Heart right ventricle (tissue), 16 donors: Measurements from ENCODE around the gene MSH2. TPM values are rescaled to one million over a fixed set of nuclear protein-coding genes. Genes with fewer than 3 reads are reported as not detected.

ENCODE experiments used
- ATAC-seq, 8 donors: fragments of 200-7000 bp; cut with Tn5 transposase; one replicate each; pipeline ENCODE4 v1.9.1; 2020; ENCODE audit warnings: mild to moderate bottlenecking in 8 of 8, moderate library complexity in 8 of 8, moderate number of reproducible peaks in 1 of 8
- DNase-seq, 2 donors: peaks; one replicate each; pipeline ENCODE4 v3.0.0-alpha.2; 2020
- H3K27ac ChIP-seq, 10 donors: fragments of 200-600 bp; sonication (generic) in 2 of 10; one replicate each; pipeline versions ENCODE4 v1.5.0 to v1.8.0; 2020 to 2022; ENCODE audit warnings: mild to moderate bottlenecking in 3 of 10
- H3K27me3 ChIP-seq, 7 donors: fragments of 200-600 bp; one replicate each; pipeline ENCODE4 v1.8.0; 2021 to 2022; ENCODE audit warnings: mild to moderate bottlenecking in 2 of 7
- H3K36me3 ChIP-seq, 9 donors: fragments of 200-600 bp; sonication (generic) in 1 of 9; one replicate each; pipeline versions ENCODE4 v1.5.0 to v1.8.0; 2020 to 2022; ENCODE audit warnings: mild to moderate bottlenecking in 2 of 9
- H3K4me1 ChIP-seq, 9 donors: fragments of 200-600 bp; sonication (generic) in 1 of 9; one replicate each; pipeline versions ENCODE4 v1.5.0 to v1.8.0; 2020 to 2022; ENCODE audit warnings: mild to moderate bottlenecking in 4 of 9
- H3K4me3 ChIP-seq, 10 donors: fragments of 200-600 bp; sonication (generic) in 2 of 10; one replicate each; pipeline versions ENCODE4 v1.5.0 to v1.8.0; 2020 to 2022; ENCODE audit warnings: mild to moderate bottlenecking in 7 of 10, moderate library complexity in 2 of 10
- H3K9me3 ChIP-seq, 11 donors: fragments of 200-600 bp in 10 of 11; sonication (generic) in 2 of 11; one replicate each; pipeline versions ENCODE4 v1.5.0 to v1.8.0; 2013 to 2022; ENCODE audit warnings: mild to moderate bottlenecking in 2 of 11, control low read depth in 1 of 11, moderate library complexity in 1 of 11
- WGBS, 2 donors: extraction: QIAGEN DNeasy Blood & Tissue Kit; methylation state at CpG; one replicate each; pipeline ENCODE4 v1.1.7; 2013; ENCODE audit warnings: inconsistent platforms in 1 of 2; 5-methylcytosine and 5-hydroxymethylcytosine counted together
- intact Hi-C, 10 donors: fragments of 100-400 bp; cut with DNase I; formaldehyde crosslinking; loops; one replicate each; pipeline versions ENCODE4 v1.11.1 to v1.14.2; 2022
- polyA plus RNA-seq, 2 donors: library from polyadenylated mRNA; stranded (reverse); fragments of 200-250 nt; gene quantifications; one replicate each; pipeline ENCODE4 v1.2.3, GENCODE V29; 2013
- total RNA-seq, 10 donors: library from RNA; stranded (reverse); fragmentation: NEBNext Ultra II Directional in 3 of 10; extraction: Animal tissue kit (Norgen Biotek cat#: 25700) in 3 of 10; gene quantifications; one replicate each; pipeline versions ENCODE4 v1.2.1 to v1.2.4, GENCODE V29; 2021 to 2023
- TF ChIP-seq, protein P1 (sequence below), 9 donors: fragments of 200-600 bp; sonication (generic) in 2 of 9; IDR thresholded peaks; one replicate each; pipeline versions ENCODE4 v1.5.0 to v1.8.0; 2021 to 2022; ENCODE audit warnings: antibody characterized with exemption in 9 of 9, mild to moderate bottlenecking in 5 of 9, moderate library complexity in 1 of 9
- donor health status: Arrhythmogenic right ventricular cardiomyopathy.
- donor health status: ischemic (EF 13 %, LVEDD 7.1; RV severe dilation, severe dysfunction).
- donor health status: healthy with polysubstance abuse.
- donor health status: DM: no; HTN: yes; CAD: no.
- donor health status: DM: no; HTN: no; CAD: no.
- donor health status: ischemic (EF 25% LVEDD 6.9; RV normal size, moderate dysfunction).
- donor health status: ischemic (EF 25% LVEDD 5.7; RV mildly dilated, moderate dysfunction).
- donor health status: healthy.
- donor health status: DM: yes; HTN: yes; CAD: no.
- donor health status: Ischemic cardiomyopathy.
- donor health status: ischemic (EF 35%, LVEDD 5.7; RV mildly dilated, moderate dysfunction).
- donor health status: nonischemic (EF 11% LVEDD 7.7; RV severe dilation, severe dysfunction).
- donor health status: DM: yes; HTN: yes; CAD: no.
- donor health status: PGD.
- donor health status: ischemic (EF 29% LVEDD 5.4; RV normal size, mild dysfunction).
- donor health status: nonischemic (EF 23%, LVEDD 6.1; RV moderate dilation, normal function).

Gene MSH2
- total and polyA plus RNA-seq, 12 donors = 4.3 to 18.9 (median 15.9) TPM

DNA sequence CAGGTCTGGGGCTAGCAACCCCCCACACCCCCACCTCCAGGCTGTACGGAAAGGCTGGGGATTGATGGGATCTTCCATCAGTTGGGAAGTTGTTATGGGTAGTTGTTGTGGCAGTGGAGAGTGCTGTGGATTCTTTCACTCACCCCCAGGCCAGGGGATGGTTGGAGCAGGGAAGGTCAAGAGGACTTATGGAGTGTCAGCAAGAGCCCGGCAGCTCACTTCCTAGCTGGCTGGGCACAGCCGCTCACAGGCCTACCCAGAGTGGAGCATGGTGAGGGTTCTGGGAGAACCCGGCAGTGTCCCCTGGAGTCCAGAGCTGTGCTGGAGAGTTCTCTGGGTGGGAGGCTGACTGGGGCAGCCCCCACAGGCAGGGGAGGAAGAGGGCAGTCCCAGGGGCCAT, 122.2 kb downstream of the MSH2 start:
- Histone ChIP-seq H3K9me3 (no peaks in the 10 kb centered on the region), H3K4me3 (no peak overlapping the region), H3K27ac (no peak overlapping the region), H3K36me3 (no peaks in the 10 kb centered on the region), H3K4me1 (peaks cover 0 to 16% (median 7%) of the 10 kb centered on the region in 9 donors), H3K27me3 (peaks cover 0 to 15% (median 5%) of the 10 kb centered on the region in 7 donors)
- DNase-seq (no peak), ATAC-seq (no peak)
- intact Hi-C loops = loop anchor here in 1 of 10 donors (10.0 kb wide), 1 partner anchor 240 kb away; no protein-coding TSS in a partner anchor
- WGBS, 2 donors = 90 to 92% methylated on average over 4 of the region's 4 CpGs
- TF ChIP-seq, protein P1, sequence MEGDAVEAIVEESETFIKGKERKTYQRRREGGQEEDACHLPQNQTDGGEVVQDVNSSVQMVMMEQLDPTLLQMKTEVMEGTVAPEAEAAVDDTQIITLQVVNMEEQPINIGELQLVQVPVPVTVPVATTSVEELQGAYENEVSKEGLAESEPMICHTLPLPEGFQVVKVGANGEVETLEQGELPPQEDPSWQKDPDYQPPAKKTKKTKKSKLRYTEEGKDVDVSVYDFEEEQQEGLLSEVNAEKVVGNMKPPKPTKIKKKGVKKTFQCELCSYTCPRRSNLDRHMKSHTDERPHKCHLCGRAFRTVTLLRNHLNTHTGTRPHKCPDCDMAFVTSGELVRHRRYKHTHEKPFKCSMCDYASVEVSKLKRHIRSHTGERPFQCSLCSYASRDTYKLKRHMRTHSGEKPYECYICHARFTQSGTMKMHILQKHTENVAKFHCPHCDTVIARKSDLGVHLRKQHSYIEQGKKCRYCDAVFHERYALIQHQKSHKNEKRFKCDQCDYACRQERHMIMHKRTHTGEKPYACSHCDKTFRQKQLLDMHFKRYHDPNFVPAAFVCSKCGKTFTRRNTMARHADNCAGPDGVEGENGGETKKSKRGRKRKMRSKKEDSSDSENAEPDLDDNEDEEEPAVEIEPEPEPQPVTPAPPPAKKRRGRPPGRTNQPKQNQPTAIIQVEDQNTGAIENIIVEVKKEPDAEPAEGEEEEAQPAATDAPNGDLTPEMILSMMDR (IDR thresholded peaks at IDR 0.05) = no peak

DNA sequence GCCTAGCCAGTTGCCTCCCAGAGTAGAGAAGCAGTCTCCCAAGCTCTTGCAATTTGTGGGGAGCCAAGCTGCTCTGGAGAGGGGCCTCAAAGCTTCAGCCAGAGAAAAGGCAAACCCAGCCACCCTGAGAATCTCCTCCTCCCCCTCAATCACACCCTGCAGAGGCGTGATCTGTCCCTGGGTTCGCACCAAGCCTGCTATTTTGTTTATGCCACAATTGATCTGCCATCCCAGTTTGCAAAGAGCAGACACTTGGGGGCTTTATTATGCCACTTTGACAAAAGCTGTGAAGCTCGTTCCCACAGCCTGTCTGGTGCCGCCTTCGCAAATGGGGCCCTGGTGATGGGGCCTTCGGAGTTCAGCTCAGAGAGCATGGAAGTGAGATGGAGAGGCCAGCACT, 125.5 kb downstream of the MSH2 start:
- TF ChIP-seq, protein P1 (IDR thresholded peaks at IDR 0.05) = no peak
- no peaks in the 10 kb centered on the region for H3K27me3 ChIP-seq
- no peaks in the 10 kb centered on the region for H3K9me3 ChIP-seq
- ATAC-seq (no peak), DNase-seq (no peak)
- intact Hi-C loops = loop anchor here in 1 of 10 donors (10.0 kb wide), 1 partner anchor 236 kb away; no protein-coding TSS in a partner anchor
- H3K4me3 ChIP-seq = no peak overlapping the region
- WGBS, 2 donors = 92 to 93% methylated on average over 6 of the region's 6 CpGs
- H3K4me1 ChIP-seq = peaks cover 0 to 11% (median 3%) of the 10 kb centered on the region in 9 donors
- no peaks in the 10 kb centered on the region for H3K36me3 ChIP-seq
- H3K27ac ChIP-seq = no peak overlapping the region

DNA sequence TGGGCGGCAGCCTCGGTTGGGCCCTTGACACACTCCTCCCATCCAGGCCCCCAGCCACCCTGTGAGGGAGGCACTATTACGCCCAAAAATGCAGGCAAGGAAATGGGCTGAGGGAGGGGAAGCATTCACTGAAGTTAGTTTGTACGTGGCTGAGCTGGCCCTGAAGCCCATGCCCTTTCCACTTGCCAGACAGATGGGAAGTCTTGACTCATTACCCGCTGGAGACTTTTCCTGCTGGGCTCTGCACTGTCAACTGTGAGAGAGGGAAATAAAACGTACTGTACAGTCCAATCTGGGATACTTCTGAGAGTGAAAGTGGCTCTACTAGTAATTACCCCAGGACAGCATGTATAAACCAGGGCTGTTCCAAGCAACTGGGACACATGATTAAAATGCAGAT, 125.9 kb downstream of the MSH2 start:
- H3K9me3 ChIP-seq = no peaks in the 10 kb centered on the region
- intact Hi-C loops = loop anchor here in 1 of 10 donors (10.0 kb wide), 1 partner anchor 236 kb away; no protein-coding TSS in a partner anchor
- H3K36me3 ChIP-seq = no peaks in the 10 kb centered on the region
- H3K27me3 ChIP-seq = no peaks in the 10 kb centered on the region
- H3K4me1 ChIP-seq = peaks cover 0 to 11% (median 3%) of the 10 kb centered on the region in 9 donors
- H3K4me3 ChIP-seq = no peak overlapping the region
- H3K27ac ChIP-seq = no peak overlapping the region
- 70 to 82% methylated on average over 6 of the region's 6 CpGs for WGBS, 2 donors
- TF ChIP-seq, protein P1 (IDR thresholded peaks at IDR 0.05) = no peak
- DNase-seq (no peak), ATAC-seq (peak in 1 of 8 donors; percentile 39)

DNA sequence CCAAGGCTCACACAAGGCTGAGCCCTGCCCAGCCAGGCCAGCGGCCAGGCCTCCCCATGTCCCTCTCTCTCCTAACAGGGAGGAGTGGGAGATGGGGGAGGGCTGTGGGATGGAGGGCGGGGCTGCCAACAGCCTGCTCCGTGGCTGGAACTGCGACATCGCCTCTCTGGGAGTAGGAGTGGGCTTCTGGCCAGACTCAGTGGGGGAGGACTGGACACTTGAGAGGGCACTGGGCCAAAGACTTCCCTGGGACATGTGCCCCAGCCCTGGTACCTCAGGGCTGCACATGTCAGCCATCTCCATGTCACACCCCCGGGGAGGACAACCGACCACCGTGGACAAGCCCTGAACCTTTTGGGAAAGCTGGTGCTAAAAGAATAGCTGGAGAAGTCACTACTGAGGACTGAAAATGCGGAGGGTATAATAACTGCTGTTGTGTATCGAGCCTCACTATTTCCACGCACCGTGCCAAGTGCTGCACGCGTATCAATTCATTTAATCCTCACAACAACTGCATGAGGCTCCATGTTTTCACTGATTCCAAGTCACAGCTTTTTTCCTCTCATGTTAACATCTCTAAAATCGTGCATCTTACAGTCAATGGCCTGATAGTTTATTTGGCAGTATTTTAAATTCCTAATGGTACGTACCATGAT, 127.3 kb downstream of the MSH2 start:
- H3K4me1 ChIP-seq = peaks cover 0 to 11% (median 5%) of the 10 kb centered on the region in 9 donors
- 51 to 55% methylated on average over 16 of the region's 16 CpGs for whole genome bisulfite sequencing, 2 donors
- no peak overlapping the region for H3K27ac ChIP-seq
- ATAC-seq = peak in 2 of 8 donors; percentile 29 to 34
- intact Hi-C loops = loop anchor here in 2 of 10 donors (2.0 to 10.0 kb wide), 2 partner anchors 29 to 885 kb away; no protein-coding TSS in a partner anchor
- no peaks in the 10 kb centered on the region for H3K9me3 ChIP-seq
- TF ChIP-seq, protein P1 (IDR thresholded peaks at IDR 0.05) = no peak
- no peaks in the 10 kb centered on the region for H3K27me3 ChIP-seq
- peak; percentile 18 to 23 for DNase-seq
- H3K4me3 ChIP-seq = no peak overlapping the region
- H3K36me3 ChIP-seq = no peaks in the 10 kb centered on the region
